Measurements from ENCODE around the gene VPS11.

The VPS11 gene

DNA sequence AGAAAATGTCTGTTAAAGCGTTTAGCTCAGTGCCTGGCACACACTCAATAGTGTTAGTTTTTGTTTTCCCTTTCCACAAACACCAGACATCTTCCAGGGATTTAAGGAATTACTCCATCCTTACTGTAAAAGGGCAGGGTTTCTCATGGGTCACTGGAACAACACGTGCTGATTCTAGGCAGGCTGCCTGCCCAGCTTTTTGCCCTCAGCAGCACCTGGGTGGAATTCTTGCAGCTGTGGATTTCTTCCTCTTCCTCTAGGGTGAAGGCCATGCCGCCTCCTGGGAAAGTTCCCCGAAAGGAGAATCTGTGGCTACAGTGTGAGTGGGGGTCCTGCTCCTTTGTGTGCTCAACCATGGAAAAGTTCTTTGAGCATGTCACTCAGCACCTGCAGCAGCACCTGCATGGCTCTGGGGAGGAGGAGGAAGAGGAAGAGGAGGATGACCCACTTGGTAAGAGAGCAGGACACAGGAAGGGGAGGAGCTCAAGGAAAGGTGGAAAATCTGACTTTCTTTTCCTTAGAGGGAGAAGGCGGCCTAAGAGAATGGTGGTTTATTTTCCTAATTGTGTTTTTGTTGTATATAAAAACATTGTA is 59.2 kb downstream of the VPS11 start:
- DNase-seq, result no peak

DNA sequence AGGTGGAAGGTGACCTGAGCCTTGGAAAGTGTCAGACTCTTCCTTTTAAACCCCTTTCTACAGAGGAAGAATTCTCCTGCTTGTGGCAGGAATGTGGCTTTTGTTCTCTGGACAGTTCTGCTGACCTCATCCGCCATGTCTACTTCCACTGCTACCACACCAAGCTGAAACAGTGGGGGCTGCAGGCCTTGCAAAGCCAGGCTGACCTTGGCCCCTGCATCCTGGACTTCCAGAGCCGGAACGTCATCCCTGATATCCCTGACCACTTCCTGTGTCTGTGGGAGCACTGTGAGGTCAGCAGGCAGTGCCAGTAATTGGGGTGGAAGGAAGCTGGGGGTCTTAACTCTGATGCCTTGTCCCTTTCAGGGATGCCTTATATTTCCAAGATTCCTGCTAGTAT is 63.0 kb downstream of the VPS11 start:
- DNase-seq, result no peak

All from NCI-H524 treated with DMSO at 0.1 percent for 48 hours (cell line).